Subcutaneous adipose tissue (tissue), 4 donors: ENCODE measurements around the gene PRM2. TPM values are rescaled to one million over a fixed set of nuclear protein-coding genes. Genes with fewer than 3 reads are reported as not detected.

Experiments
- total RNA-seq, 4 donors: library from RNA; depleted of rRNA; stranded (reverse); fragments of >200 nt; gene quantifications; one replicate each; pipeline ENCODE4 v1.1.0, GENCODE V29; 2016
- TF ChIP-seq, protein P1 (sequence below): fragments of 450-650 bp; IDR thresholded peaks from one replicate; pipeline ENCODE4 v1.5.1; 2016; ENCODE audit warnings: low read depth, mild to moderate bottlenecking, control low read depth, antibody characterized with exemption, moderate library complexity

The PRM2 gene, protein sequence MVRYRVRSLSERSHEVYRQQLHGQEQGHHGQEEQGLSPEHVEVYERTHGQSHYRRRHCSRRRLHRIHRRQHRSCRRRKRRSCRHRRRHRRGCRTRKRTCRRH
- not detected for total RNA-seq

DNA sequence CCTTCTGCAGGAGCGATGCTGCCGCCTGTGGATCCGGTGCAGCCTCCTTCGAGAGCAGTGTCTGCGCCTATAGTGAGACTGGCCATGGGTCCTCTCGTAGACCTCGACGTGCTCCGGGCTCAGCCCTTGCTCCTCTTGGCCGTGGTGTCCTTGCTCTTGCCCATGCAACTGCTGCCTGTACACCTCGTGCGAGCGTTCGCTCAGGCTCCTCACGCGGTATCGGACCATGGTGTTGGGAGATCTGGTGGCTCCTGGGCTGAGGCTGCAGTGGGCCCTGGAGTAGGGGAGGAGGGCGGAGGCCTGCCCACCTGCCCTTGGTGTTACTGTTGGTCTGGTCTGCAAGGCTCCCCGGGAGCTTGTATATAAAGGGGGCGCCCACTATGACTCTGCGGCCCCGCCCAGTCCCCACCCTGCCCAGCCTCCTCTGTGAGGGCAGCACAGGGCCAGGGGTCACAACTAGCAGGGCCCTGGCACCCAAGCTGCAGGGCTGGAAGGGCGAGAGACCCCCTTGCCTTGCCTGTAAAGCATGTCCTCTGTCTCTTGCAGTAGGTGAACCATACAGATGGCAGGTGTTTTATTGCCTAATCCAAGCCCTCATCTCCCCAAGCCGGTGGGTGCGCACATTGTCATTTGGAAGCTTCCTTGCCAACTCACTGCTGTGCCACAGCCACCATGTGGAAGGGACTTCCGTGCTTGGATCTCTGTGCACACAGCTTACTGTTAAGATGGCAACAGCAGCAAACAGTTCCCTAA is at the start of gene PRM2:
Gene PRM2, minus strand, starts transcription at position 338 of the 753 bp plus-strand sequence. Its CDS starts 110 bp downstream, at position 228.
- TF ChIP-seq, protein P1, sequence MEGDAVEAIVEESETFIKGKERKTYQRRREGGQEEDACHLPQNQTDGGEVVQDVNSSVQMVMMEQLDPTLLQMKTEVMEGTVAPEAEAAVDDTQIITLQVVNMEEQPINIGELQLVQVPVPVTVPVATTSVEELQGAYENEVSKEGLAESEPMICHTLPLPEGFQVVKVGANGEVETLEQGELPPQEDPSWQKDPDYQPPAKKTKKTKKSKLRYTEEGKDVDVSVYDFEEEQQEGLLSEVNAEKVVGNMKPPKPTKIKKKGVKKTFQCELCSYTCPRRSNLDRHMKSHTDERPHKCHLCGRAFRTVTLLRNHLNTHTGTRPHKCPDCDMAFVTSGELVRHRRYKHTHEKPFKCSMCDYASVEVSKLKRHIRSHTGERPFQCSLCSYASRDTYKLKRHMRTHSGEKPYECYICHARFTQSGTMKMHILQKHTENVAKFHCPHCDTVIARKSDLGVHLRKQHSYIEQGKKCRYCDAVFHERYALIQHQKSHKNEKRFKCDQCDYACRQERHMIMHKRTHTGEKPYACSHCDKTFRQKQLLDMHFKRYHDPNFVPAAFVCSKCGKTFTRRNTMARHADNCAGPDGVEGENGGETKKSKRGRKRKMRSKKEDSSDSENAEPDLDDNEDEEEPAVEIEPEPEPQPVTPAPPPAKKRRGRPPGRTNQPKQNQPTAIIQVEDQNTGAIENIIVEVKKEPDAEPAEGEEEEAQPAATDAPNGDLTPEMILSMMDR, result no peak

DNA sequence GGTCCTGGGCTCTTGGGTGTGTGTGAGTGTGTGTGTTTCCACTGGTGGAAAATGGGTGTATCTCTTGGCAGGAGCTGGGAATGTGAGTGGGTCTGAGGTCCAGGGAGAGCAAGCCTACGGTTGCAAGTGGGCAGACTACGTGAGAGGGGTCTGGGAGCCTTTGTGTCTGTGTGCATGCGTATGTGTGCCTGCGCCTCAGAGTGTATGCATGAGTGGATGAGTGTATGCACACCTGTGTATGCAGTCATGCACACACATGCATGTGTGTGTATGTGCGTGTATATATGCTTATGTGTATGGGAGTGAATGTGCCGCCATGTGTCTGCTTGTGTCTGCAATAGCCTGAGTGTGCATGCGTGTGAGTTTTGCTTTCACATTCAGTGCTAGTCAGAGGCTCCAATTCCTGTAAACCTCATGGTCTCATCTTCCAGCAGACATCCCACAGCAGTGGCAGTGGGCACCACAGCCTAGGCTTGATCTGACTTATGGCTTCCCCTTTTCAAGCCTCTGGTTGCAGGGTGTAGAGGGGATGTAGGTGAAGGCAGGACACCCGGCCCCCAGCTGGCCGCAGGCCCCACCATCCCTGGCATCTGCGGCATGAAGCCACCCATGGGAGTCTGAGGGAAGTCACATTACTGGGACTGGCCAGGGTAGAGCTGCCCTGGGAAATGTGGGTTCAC is 49.3 kb upstream of the PRM2 start:
- TF ChIP-seq, protein P1, result no peak

DNA sequence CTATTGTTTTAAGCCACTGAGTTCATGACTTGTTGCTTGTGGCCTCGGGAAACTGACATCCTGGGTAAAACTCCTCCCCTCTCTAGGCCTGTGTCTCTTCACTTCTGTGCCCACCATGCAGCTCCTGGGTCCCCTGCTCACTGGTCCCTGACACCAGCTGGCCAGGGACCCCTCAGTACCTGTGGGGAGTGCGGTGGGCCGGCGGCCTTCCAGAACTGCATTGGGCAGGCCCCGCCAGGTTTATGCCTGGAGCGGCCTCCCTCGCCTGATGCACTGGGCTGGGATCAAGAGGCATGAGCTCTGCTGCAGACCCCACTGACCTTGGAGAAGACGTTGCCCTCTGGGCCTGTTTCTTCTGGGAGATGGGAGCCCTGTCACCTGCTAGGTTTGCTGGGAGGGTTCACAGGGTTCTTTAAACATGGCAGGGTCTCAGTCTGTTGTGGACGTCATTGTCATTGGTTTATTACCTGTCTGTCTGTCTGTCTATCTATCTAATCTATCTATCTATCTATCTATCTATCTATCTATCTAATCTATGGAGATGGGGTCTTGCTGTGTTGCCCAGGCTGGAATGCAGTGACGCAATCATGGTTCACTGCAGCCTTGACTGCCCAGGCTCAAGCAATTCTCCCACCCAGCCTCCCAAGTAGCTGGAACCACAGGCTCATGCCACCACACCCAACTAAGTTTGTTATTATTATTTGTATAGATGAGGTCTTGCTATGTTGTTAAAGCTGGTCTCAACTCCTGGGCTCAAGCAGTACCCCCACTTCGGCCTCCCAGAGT is 47.5 kb upstream of the PRM2 start:
- TF ChIP-seq, protein P1, result no peak

DNA sequence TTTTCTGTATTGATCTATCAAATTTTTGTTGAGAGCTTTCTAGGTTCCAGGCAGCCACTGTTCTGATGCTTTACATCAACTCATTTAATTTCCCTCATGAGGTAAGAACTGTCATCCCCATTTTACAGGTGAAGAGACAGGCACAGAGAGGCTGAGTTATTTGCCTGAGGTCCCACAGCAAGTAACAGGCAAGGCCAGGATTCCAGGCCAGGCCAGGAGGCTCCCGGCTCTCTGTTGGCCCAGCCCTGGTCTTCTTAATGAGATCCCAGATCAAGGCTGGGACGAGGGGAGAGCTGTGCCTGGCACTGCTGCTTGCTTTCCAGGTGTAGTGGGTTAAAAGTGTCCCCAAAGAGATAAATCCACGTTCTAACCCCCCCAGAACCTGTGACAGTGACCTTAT is 46.5 kb upstream of the PRM2 start:
- TF ChIP-seq, protein P1, result no peak

DNA sequence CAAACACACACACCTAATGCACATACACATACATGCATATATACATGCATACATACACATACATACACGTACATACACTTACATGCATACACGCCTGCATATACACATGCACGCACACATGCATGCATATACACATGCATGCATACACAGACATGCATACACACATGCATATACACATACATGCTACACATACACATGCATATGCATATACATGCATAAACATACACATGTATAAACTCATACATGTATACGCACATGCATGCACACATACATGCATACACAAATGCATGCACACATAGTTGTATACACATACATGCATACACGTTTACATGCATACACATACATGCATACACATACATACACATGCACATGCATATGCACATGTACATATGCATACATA is 45.4 kb upstream of the PRM2 start:
- TF ChIP-seq, protein P1, result no peak

DNA sequence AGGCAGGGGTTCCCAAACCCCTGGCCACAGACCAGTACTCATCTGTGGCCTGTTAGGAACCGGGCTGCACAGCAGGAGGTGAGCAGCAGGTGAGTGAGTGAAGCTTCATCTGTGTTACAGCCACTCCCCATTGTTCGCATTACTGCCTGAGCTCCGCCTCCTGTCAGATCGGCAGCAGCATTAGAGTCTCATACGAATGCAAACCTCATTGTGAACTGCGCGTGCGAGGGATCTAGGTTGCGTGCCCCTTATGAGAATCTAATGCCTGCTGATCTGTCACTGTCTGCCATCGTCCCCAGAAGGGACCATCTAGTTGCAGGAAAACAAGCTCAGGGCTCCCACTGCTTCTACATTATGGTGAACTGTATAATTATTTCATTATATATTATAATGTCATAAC is 43.9 kb upstream of the PRM2 start:
- TF ChIP-seq, protein P1, result no peak
